HUES6 (cell line): ENCODE data around the gene NCK1.
A peak's percentile ranks its signal among the peaks of the same experiment; 100 is the strongest.

Experiments
- H3K27ac ChIP-seq: 2 replicates; pipeline ENCODE4 v1.7.0; 2013; ENCODE audit warnings: low read depth, mild to moderate bottlenecking, low read length, inconsistent platforms
- H3K27me3 ChIP-seq: 2 replicates; pipeline ENCODE4 v1.6.1; 2013; ENCODE audit warnings: low read length; ENCODE audit not compliant: control insufficient read depth, insufficient read depth
- H3K36me3 ChIP-seq: 2 replicates; pipeline ENCODE4 v1.6.1; 2013; ENCODE audit warnings: low read length; ENCODE audit not compliant: control insufficient read depth, insufficient read depth
- H3K4me1 ChIP-seq: 2 replicates; pipeline ENCODE4 v1.6.1; 2013; ENCODE audit warnings: low read length; ENCODE audit not compliant: control insufficient read depth, insufficient read depth
- H3K4me3 ChIP-seq: 2 replicates; pipeline ENCODE4 v1.5.1; 2013; ENCODE audit warnings: low read depth, low read length
- H3K9ac ChIP-seq: one replicate; pipeline ENCODE4 v1.6.1; 2013; ENCODE audit warnings: mild to moderate bottlenecking, low read length
- H3K9me3 ChIP-seq: 2 replicates; pipeline ENCODE4 v1.6.1; 2013; ENCODE audit warnings: low read depth, low read length; ENCODE audit not compliant: control insufficient read depth, insufficient read depth

The NCK1 gene

GRCh38 chr3:136836511-136837156 lies 25.4 kb upstream of the NCK1 start:
- H3K4me1 ChIP-seq, result peaks cover 21% of the 10 kb centered on the region
- no peaks in the 10 kb centered on the region for H3K27me3 ChIP-seq
- H3K4me3 ChIP-seq, result no peak overlapping the region
- no peak overlapping the region for H3K9ac ChIP-seq
- 0 out of 2 replicates have a peak, but pooled peaks cover 3% of the 10 kb centered on the region for H3K36me3 ChIP-seq
- H3K27ac ChIP-seq, result no peak overlapping the region
- H3K9me3 ChIP-seq, result 0 out of 2 replicates have a peak, but pooled peaks cover 2% of the 10 kb centered on the region

- no peak overlapping the region for H3K9ac ChIP-seq
Observed at GRCh38 chr3:136838641-136839555, 23.1 kb upstream of the NCK1 start.

GRCh38 chr3:136839556-136839931 lies 22.5 kb upstream of the NCK1 start:
- Histone ChIP-seq H3K9me3 (no peaks in the 10 kb centered on the region), H3K36me3 (0 out of 2 replicates have a peak, but pooled peaks cover 3% of the 10 kb centered on the region), H3K27me3 (no peaks in the 10 kb centered on the region), H3K4me3 (no peak overlapping the region), H3K27ac (no peak overlapping the region), H3K9ac (no peak overlapping the region), H3K4me1 (peaks cover 21% of the 10 kb centered on the region)

More at GRCh38 chr3:136838641-136839555, 23.1 kb upstream of the NCK1 start:
- H3K27me3 ChIP-seq, result no peaks in the 10 kb centered on the region
- H3K27ac ChIP-seq, result no peak overlapping the region
- 0 out of 2 replicates have a peak, but pooled peaks cover 3% of the 10 kb centered on the region for H3K36me3 ChIP-seq
- H3K9me3 ChIP-seq, result no peaks in the 10 kb centered on the region
- H3K4me3 ChIP-seq, result no peak overlapping the region
- H3K4me1 ChIP-seq, result peaks cover 21% of the 10 kb centered on the region

GRCh38 chr3:136840252-136840651 lies 21.8 kb upstream of the NCK1 start:
- peaks cover 21% of the 10 kb centered on the region for H3K4me1 ChIP-seq
- H3K4me3 ChIP-seq, result no peak overlapping the region

GRCh38 chr3:136842294-136842693 lies 19.7 kb upstream of the NCK1 start:
- H3K27ac ChIP-seq, result no peak overlapping the region
- peaks cover 21% of the 10 kb centered on the region for H3K4me1 ChIP-seq
- peaks cover 9% of the 10 kb centered on the region for H3K36me3 ChIP-seq
- no peaks in the 10 kb centered on the region for H3K27me3 ChIP-seq
- H3K9me3 ChIP-seq, result no peaks in the 10 kb centered on the region
- no peak overlapping the region for H3K9ac ChIP-seq
- H3K4me3 ChIP-seq, result no peak overlapping the region

More at GRCh38 chr3:136840252-136840651, 21.8 kb upstream of the NCK1 start:
- Histone ChIP-seq H3K36me3 (peaks cover 8% of the 10 kb centered on the region), H3K27ac (no peak overlapping the region), H3K9me3 (no peaks in the 10 kb centered on the region), H3K9ac (no peak overlapping the region), H3K27me3 (no peaks in the 10 kb centered on the region)

- Histone ChIP-seq H3K4me1 (peaks cover 6% of the 10 kb centered on the region; the same call in 1 of the 2 replicates), H3K4me3 (no peak overlapping the region), H3K9me3 (no peaks in the 10 kb centered on the region), H3K27me3 (no peaks in the 10 kb centered on the region), H3K36me3 (peaks cover 6% of the 10 kb centered on the region), H3K27ac (no peak overlapping the region), H3K9ac (no peak overlapping the region)
Observed at GRCh38 chr3:136844724-136845123, 17.3 kb upstream of the NCK1 start.

GRCh38 chr3:136852180-136852579 lies 9.8 kb upstream of the NCK1 start:
- H3K36me3 ChIP-seq, result peaks cover 17% of the 10 kb centered on the region

GRCh38 chr3:136856665-136857064 lies 5.3 kb upstream of the NCK1 start:
- H3K4me1 ChIP-seq, result peaks cover 6% of the 10 kb centered on the region
- no peak overlapping the region for H3K4me3 ChIP-seq
- H3K27me3 ChIP-seq, result no peaks in the 10 kb centered on the region
- no peaks in the 10 kb centered on the region for H3K9me3 ChIP-seq
- H3K9ac ChIP-seq, result no peak overlapping the region
- H3K27ac ChIP-seq, result no peak overlapping the region
- peaks cover 17% of the 10 kb centered on the region for H3K36me3 ChIP-seq

More at GRCh38 chr3:136852180-136852579, 9.8 kb upstream of the NCK1 start:
- no peak overlapping the region for H3K9ac ChIP-seq
- H3K27me3 ChIP-seq, result no peaks in the 10 kb centered on the region
- H3K4me1 ChIP-seq, result no peaks in the 10 kb centered on the region
- H3K9me3 ChIP-seq, result no peaks in the 10 kb centered on the region
- H3K27ac ChIP-seq, result no peak overlapping the region
- H3K4me3 ChIP-seq, result no peak overlapping the region

- Histone ChIP-seq H3K9me3 (no peaks in the 10 kb centered on the region), H3K36me3 (peaks cover 17% of the 10 kb centered on the region), H3K9ac (no peak overlapping the region), H3K4me1 (peaks cover 9% of the 10 kb centered on the region), H3K27ac (no peak overlapping the region), H3K4me3 (no peak overlapping the region), H3K27me3 (no peaks in the 10 kb centered on the region)
Observed at GRCh38 chr3:136858381-136858780, 3.6 kb upstream of the NCK1 start.

GRCh38 chr3:136860541-136860940 lies 1.5 kb upstream of the NCK1 start:
- peaks cover 4% of the 10 kb centered on the region; the same call in 1 of the 2 replicates for H3K36me3 ChIP-seq
- no peaks in the 10 kb centered on the region for H3K9me3 ChIP-seq
- no peaks in the 10 kb centered on the region for H3K27me3 ChIP-seq
- H3K9ac ChIP-seq, result no peak overlapping the region
- no peak overlapping the region for H3K27ac ChIP-seq
- H3K4me3 ChIP-seq, result peak overlapping the region; percentile 93
- H3K4me1 ChIP-seq, result peaks cover 10% of the 10 kb centered on the region
